Activated CD4-positive, alpha-beta T cell treated with anti-CD3 and anti-CD28 coated beads for 1 hour (primary cell): ENCODE data around the gene STIM1.
"Not testable (repeated sequence)": the region's sequence is repeated elsewhere in the genome, so short reads cannot be mapped to it uniquely, and the experiment has no call there.

Experiments
- DNase-seq: peaks from one replicate; pipeline ENCODE4 v3.0.0-alpha.2; 2020

Gene STIM1

DNA sequence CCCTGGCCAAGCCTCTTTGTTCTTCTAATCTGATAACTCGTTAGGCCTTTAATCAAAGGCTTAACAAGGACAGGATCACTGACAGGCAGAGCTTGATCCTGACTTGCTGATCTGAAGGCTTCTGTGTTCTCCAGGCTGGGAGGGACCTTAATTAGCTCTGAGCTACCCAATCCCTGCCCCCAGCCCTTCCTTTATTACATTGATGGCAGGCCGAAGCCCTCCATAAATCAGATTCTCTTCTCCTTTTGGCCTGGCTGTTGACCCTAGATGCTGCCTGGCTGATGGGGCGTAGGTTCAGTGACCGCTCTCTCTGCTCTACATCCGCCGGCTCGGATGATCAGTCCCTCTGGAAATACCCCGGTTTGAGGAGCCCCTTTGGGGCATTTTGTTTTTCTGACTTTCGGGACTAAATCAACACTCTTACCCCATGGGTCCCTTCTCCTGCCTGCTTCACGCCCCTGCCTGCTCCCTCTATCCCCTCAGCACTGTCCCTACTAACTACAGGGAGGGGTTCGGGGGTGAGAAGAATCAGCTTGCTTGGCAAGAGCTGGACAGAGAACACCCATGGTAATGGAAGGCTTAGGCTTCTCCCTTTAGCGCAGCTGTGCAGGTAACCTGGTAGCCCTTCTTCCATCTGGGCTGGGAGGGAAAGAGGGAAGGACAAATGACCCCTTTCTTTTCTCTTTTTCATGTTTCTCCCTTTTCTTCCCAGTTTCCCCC is 229.1 kb downstream of the STIM1 start:
- DNase-seq, result no peak

DNA sequence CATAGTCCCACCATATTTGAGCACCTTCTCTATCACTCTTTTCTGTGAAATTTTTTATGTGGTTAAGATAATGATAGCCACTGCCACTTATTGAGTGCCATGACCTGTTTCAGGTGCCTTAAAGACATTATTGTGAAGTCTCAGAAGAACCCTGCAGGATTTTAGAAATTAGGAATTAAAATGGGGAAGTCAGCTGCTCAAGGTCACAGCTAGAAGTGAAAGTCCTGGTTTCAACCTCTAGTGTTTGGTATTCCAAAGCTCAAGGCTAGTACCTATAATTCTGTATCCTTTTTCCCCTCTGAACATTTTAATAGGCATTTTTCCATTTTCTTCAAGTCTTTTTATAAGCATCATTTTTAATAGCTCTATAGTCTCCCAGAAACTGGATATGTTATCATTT is 230.1 kb downstream of the STIM1 start:
- no peak for DNase-seq

DNA sequence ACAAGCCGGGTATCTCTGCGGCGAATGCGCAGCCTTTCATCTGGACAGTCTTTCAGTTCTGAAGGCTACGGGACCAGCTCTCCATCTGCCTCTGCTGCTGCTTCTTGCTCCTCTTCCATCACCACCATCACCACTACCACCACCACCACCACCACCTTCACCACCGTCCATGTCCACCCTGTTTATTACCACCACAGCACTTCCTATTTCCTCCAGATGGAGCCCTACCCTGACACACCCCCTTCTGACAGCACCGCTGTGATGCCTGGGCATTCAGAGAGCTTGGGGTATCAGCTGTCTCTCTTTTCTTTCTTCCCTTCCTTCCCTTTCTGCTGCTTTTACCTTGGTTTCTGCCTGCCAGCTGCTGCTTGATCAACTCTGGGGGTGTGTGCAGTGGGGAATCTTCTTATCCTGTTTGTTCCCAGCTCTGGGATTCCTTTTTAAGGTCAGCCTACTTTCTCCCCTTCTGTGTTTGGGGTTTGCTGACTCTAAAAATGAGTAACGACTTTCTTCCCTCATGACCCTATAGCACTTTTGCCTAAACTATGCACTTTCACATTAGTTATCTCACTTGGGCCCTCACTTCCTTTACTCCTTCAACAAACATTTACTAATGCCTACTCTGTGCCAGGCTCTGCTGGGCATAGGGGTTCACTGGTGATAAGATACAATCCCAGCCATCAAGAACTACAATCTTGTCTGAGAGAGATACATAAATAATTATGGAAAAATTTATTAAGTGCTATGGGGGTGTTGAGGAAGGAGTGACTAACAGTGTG is 231.3 kb downstream of the STIM1 start:
- no peak for DNase-seq

DNA sequence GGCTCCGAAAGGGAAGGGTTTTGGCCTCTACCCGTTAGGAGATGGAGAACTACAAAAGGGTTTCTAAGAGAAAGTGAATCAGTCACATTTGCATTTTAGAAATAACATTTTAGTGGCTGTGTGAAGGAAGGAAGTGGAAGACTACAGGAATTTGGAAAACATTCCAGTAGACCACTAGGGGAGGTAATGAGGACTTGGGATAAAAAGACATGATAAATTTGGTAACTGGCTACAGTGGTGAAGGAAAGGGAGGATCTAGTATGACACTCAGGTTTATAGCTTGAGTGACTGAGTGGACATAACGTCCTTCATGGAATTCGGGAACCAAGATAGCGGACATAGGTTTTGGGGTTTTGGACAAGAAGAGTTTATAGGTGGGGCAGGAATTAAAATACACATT is 232.1 kb downstream of the STIM1 start:
- DNase-seq, result no peak

DNA sequence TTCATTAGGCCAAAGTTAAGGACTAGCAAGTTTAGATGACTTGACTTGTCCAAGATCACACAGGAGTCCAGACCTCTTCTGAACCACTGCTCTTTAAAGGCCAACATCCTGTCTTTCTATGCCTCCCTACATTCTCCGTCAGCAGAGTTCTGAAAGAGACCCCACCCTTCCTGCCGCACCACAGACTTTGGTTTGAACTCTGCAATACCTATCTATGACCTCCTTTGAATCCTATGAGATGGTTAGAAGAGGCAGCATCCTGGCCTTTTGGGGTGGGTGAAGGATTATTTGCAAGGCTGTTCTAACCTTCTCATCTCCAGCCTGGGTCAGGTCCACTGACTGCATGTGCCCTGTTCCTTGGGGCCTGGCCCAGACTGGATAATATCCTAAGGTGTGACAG is 234.8 kb downstream of the STIM1 start:
- peak; percentile 22 for DNase-seq

DNA sequence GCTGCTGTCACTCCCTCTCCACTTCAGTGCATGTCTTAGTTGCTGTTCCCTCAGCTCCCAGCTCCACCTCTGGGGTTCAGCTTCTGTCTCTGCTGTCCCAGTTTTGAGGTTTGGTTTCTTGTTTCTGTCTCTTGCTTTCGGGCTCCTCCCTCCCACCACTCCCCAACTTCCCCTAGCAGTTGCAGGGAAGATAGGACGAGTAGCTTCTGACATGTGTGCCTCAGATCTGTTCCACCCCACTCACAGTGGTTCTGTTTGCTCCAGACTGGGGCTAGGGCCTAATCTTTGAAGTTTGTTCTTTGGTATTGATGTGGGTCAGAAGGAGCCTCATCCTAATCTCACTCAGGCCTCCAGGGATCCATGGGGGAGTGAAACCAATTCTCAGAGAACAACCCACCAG is 236.6 kb downstream of the STIM1 start:
- DNase-seq, result no peak

DNA sequence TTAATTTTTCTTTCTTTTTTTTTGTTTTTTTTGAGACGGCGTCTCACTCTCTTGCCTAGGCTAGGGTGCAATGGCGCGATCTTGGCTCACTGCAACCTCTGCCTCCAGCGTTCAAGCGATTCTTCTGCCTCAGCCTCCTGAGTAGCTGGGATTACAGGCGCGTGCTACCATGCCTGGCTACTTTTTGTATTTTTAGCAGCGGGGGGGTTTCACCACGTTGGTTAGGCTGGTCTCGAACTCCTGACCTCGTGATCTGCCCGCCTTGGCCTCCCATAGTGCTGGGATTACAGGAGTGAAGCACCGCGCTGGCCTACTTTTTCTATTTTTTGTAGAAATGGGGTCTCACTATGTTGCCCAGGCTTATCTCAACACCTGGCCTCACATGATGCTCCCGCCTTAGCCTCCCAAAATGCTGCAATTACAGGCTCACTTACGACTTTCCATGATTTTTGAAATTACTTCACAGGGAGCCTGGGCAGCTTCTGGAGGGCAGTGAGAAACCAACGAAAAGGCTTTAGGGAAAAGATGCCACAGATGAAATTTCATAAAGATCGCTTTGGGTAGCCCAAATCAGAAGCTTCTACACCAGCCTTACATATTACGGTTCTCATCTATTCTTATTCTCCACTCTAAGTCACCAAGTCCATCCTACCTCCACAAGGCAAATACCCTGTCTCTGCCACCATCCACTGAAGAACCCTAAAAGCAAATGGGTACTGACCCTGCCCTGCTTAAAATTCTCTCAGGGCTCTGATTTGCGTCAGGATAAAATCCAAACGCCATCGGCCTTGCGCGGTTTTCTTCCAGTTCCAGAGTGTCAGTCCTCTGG is 238.3 kb downstream of the STIM1 start:
- no peak for DNase-seq

- peak; percentile 90 for DNase-seq
Observed at GRCh38 chr11:4094348-4095291, 239.2 kb downstream of the STIM1 start, which contains the start of gene RRM1. RRM1 (plus strand) TSS chr11:4094799; CDS start chr11:4095013, 214 bp downstream.

GRCh38 chr11:4095509-4096230 is 240.2 kb downstream of the STIM1 start:
- DNase-seq, result no peak

DNA sequence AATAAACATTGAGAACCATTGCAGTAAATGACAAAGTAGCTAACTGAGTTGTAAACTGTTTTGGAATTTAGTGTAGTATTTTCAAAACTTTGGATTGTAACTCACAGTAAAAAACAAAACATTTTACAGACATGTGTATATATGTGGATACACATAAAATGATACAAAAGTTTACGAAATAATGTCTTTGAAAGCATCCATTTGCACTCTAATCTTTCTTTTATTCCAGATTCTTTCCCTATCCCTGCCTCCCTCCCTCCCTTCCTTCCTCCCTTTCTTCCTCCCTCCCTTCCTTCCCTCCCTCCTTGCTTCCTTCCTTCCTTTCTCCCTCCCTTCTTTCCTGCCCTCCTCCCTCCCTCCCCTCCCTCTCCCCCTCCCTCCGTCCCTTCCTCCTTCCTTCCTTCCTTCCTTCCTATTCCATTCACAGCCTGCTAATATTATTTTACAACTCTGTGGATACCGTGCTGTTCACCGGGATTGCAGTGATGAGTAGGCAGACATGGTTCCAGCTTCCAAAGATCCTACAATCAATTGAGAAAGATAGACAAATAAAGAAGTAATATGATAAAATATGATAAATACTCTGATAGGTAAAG is 242.7 kb downstream of the STIM1 start:
- DNase-seq, result no peak

GRCh38 chr11:4102711-4103110 is 247.2 kb downstream of the STIM1 start:
- no peak for DNase-seq

DNA sequence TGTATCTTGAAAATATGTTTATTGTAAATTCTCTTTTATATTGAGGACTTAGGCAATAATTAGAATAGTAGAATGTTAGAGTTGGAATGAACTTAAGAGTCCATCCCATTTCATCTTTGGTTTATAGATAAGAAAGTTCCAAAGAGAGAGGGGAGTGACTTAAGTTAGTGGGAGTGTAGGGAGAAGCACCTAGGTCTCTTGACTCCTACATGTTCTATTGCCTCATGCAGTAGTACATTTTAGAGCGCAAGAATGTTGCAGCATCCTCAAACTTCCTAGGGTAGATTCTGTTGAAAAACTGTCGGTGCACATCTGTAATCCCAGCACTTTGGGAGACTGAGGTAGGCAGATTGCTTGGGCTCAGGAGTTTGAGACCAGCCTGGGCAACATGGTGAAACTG is 247.8 kb downstream of the STIM1 start:
- no peak for DNase-seq

DNA sequence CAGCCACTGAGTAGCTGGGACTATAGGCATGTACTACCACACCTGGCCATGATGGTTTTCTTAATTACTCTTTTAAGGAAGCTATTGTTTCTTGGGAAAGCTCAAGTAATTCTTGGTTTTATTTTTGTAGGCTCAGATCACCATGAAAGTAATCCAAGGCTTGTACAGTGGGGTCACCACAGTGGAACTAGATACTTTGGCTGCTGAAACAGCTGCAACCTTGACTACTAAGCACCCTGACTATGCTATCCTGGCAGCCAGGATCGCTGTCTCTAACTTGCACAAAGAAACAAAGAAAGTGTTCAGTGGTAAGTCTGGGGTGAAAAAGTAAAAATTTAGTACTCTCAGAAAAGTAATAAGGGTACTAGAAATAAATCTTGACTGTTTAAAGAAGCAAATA is 250.5 kb downstream of the STIM1 start:
- no peak for DNase-seq

GRCh38 chr11:4111834-4112233 is 256.4 kb downstream of the STIM1 start:
- DNase-seq, result no peak

GRCh38 chr11:4115128-4115527 is 259.7 kb downstream of the STIM1 start:
- DNase-seq, result no peak

GRCh38 chr11:4118107-4118506 is 262.6 kb downstream of the STIM1 start:
- DNase-seq, result no peak

DNA sequence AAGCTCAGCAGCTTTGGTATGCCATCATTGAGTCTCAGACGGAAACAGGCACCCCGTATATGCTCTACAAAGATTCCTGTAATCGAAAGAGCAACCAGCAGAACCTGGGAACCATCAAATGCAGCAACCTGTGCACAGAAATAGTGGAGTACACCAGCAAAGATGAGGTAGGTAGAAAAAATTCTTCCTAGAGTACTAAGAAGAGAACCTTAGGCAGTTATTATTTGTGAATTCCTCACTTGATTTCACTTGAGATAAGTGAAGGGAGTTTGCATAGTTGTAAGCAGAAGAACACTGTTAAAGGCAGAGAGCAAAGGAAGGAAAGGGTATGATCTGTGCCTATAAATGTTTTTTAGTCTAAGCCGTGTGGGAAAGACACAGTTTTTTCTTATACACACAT is 267.8 kb downstream of the STIM1 start:
- DNase-seq, result no peak

DNA sequence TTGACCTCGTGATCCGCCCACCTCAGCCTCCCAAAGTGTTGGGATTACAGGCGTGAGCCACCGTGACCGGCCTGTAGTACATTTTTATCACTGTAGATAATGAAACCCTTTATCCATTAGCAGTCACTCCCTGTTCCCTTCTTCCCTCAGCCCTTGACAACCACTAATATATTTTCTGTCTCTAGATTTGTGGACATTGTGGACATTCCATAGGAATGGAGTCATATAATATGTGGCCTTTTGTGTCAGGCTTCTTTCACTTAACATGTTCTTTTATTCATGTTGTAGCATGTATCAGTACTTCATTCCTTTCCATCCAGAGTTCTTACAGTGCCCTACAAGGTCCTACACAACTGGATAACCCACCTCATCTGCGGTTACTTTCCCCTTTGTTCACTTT is 269.7 kb downstream of the STIM1 start:
- no peak for DNase-seq

GRCh38 chr11:4127357-4127756 is 271.9 kb downstream of the STIM1 start:
- DNase-seq, result no peak

DNA sequence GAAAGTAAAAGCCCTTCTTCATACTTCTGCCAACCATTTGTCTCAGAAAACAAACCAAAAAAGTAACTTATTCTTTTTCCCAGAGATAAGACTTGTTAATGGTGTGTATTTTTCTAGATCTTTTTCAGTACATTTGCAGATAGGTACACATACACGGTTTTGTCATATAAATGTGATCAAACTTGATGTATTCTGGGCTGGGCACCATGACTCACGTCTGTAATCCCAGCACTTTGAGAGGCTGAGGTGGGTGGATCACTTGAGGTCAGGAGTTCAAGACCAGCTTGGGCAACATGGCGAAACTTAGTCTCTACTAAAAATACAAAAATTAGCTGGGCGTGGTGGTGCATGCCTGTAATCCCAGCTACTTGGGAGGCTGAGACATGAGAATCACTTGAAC is 274.8 kb downstream of the STIM1 start:
- not testable (repeated sequence) for DNase-seq

DNA sequence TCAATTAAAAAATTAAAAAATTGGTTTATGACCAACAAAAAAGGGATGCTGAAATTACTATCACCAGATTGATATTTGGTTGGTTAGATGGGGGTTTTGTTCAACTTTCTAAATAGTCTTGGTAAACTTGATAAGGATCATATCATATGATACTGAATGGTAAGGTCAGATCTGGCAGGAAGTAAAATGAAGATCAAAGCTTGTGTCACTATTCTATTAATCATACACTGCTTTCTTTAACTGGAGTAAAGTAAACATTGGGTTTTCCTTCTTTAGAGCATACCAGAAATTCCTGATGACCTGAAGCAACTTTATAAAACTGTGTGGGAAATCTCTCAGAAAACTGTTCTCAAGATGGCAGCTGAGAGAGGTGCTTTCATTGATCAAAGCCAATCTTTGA is 279.3 kb downstream of the STIM1 start:
- no peak for DNase-seq
